Omental fat pad (tissue), 4 donors: Measurements from ENCODE around the gene KLHL29. TPM values are rescaled to one million over a fixed set of nuclear protein-coding genes. Genes with fewer than 3 reads are reported as not detected.

Source experiments
- ATAC-seq: fragments of 150-250 bp; one replicate; pipeline ENCODE4 v1.9.1; 2016; ENCODE audit warnings: mild to moderate bottlenecking, moderate library complexity; ENCODE audit not compliant: low FRiP score
- DNase-seq: peaks from one replicate; pipeline ENCODE4 v3.0.0-alpha.2; 2019; ENCODE audit warnings: low spot score
- CTCF ChIP-seq, 3 donors: fragments of 450-650 bp; IDR thresholded peaks; one replicate each; pipeline ENCODE4 v1.5.1; 2016 to 2017; ENCODE audit warnings: antibody characterized with exemption in 3 of 3, mild to moderate bottlenecking in 3 of 3, moderate library complexity in 2 of 3
- total RNA-seq, 4 donors: library from RNA; depleted of rRNA; stranded (reverse); fragments of >200 nt; gene quantifications; one replicate each; pipeline ENCODE4 v1.1.0, GENCODE V29; 2016

KLHL29 gene
- total RNA-seq, 4 donors from 2014 or later = 4.0 to 19.5 (median 12.7) TPM

GRCh38 chr2:23464156-23464555 lies 79.2 kb downstream of the KLHL29 start:
- DNase-seq (no peak), ATAC-seq (no peak)
- TF ChIP-seq CTCF (IDR thresholded peaks at IDR 0.05) = no peak

GRCh38 chr2:23464905-23465537 lies 80.0 kb downstream of the KLHL29 start:
- ATAC-seq = no peak
- no peak for DNase-seq
- TF ChIP-seq CTCF (IDR thresholded peaks at IDR 0.05) = no peak

- no peak for TF ChIP-seq CTCF (IDR thresholded peaks at IDR 0.05)
- DNase-seq (no peak), ATAC-seq (no peak)
Measured at GRCh38 chr2:23465936-23466335, 81.0 kb downstream of the KLHL29 start.

GRCh38 chr2:23467618-23468017 lies 82.6 kb downstream of the KLHL29 start:
- TF ChIP-seq CTCF (IDR thresholded peaks at IDR 0.05) = no peak
- DNase-seq = no peak

GRCh38 chr2:23468474-23469141 lies 83.6 kb downstream of the KLHL29 start:
- ATAC-seq = no peak

More at GRCh38 chr2:23467618-23468017, 82.6 kb downstream of the KLHL29 start:
- no peak for ATAC-seq

GRCh38 chr2:23469142-23469540 lies 84.2 kb downstream of the KLHL29 start:
- DNase-seq (no peak), ATAC-seq (no peak)
- no peak for TF ChIP-seq CTCF (IDR thresholded peaks at IDR 0.05)

More at GRCh38 chr2:23468474-23469141, 83.6 kb downstream of the KLHL29 start:
- no peak for DNase-seq
- no peak for TF ChIP-seq CTCF (IDR thresholded peaks at IDR 0.05)

- DNase-seq (no peak), ATAC-seq (no peak)
- no peak for TF ChIP-seq CTCF (IDR thresholded peaks at IDR 0.05)
Measured at GRCh38 chr2:23475036-23475435, 90.1 kb downstream of the KLHL29 start.
